Nephron (organoid): ENCODE measurements around the gene ARFGAP2.
A peak's percentile ranks its signal among the peaks of the same experiment; 100 is the strongest.

Source experiments
- H3K27ac Mint-ChIP-seq, 3 experiments: 2 replicates each; pipeline ENCODE4 v1.8.0; 2020; ENCODE audit warnings: mixed read lengths in 3 of 3, mild to moderate bottlenecking in 2 of 3, moderate library complexity in 1 of 3
- H3K27me3 Mint-ChIP-seq: 2 replicates; pipeline ENCODE4 v1.8.0; 2021; ENCODE audit warnings: low read depth, mild to moderate bottlenecking, moderate library complexity, mixed read lengths
- H3K36me3 Mint-ChIP-seq: 2 replicates; pipeline ENCODE4 v1.8.0; 2020; ENCODE audit warnings: low read depth, mixed read lengths
- H3K4me1 Mint-ChIP-seq: 2 replicates; pipeline ENCODE4 v1.8.0; 2020; ENCODE audit warnings: mixed read lengths
- H3K4me3 Mint-ChIP-seq, 3 experiments: 2 replicates each; pipeline ENCODE4 v1.8.0; 2020; ENCODE audit warnings: mild to moderate bottlenecking in 3 of 3, mixed read lengths in 3 of 3, moderate library complexity in 2 of 3
- H3K9me3 Mint-ChIP-seq: 2 replicates; pipeline ENCODE4 v1.8.0; 2020; ENCODE audit warnings: mixed read lengths
- TF ChIP-seq, protein P1 (sequence below), 3 experiments: fragments of 200-600 bp; sonication (generic); IDR thresholded peaks; one replicate each; pipeline ENCODE4 v1.5.0; 2021; ENCODE audit warnings: antibody characterized with exemption in 3 of 3; ENCODE audit not compliant: unreplicated experiment in 3 of 3

Gene ARFGAP2

DNA sequence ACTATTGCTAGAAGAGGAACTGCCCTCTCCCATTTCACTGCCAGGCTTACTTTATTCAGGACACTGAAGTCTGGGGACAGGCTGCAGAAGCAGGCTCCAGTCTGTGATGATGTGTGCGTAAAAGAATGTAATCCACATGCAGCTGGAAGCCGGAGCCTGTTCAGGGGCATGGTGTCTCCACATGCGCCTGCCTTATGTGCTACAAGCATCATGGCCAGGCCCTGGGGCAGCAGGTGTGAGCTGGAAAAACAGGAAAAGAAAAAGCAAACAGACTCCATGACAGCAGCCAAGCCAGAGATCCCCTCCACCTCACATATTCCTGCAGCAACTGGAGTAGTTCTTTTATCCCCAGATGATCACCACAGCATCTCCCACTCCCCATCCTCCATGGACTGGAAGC is 33.4 kb downstream of the ARFGAP2 start:
- Mint-ChIP-seq H3K36me3 (peaks cover 7% of the 10 kb centered on the region), H3K27me3 (no peaks in the 10 kb centered on the region), H3K9me3 (no peaks in the 10 kb centered on the region), H3K4me3 (no peak overlapping the region), H3K4me1 (peaks cover 33% of the 10 kb centered on the region), H3K27ac (peak overlapping the region; percentile 38 to 80 (median 45))
- TF ChIP-seq, protein P1, sequence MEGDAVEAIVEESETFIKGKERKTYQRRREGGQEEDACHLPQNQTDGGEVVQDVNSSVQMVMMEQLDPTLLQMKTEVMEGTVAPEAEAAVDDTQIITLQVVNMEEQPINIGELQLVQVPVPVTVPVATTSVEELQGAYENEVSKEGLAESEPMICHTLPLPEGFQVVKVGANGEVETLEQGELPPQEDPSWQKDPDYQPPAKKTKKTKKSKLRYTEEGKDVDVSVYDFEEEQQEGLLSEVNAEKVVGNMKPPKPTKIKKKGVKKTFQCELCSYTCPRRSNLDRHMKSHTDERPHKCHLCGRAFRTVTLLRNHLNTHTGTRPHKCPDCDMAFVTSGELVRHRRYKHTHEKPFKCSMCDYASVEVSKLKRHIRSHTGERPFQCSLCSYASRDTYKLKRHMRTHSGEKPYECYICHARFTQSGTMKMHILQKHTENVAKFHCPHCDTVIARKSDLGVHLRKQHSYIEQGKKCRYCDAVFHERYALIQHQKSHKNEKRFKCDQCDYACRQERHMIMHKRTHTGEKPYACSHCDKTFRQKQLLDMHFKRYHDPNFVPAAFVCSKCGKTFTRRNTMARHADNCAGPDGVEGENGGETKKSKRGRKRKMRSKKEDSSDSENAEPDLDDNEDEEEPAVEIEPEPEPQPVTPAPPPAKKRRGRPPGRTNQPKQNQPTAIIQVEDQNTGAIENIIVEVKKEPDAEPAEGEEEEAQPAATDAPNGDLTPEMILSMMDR (IDR thresholded peaks at IDR 0.05; ENCODE audit: unreplicated experiment in 3 of 3) = no peak

DNA sequence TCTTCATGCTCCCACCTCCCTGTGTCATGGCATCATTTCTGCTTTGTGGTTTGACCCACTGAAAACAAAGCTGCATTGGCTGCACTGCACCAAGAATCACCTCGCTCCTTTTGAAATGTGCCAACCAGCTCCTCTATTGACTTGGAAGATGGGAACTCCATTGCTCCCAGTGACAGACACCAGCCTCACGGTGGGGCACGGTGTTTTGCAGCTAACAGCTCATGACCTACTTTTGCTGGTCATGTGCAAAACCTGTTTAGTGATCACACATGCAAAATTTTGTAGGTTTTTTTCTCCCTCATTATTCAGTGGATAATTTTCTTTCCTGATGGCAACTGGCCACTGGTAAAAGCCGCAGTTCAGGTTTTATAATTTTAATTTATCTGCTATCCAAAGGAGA is 36.8 kb downstream of the ARFGAP2 start:
- no peak overlapping the region for H3K4me3 Mint-ChIP-seq
- H3K27ac Mint-ChIP-seq = no peak overlapping the region
- H3K9me3 Mint-ChIP-seq = no peaks in the 10 kb centered on the region
- H3K4me1 Mint-ChIP-seq = peaks cover 15% of the 10 kb centered on the region
- peaks cover 22% of the 10 kb centered on the region for H3K36me3 Mint-ChIP-seq
- no peaks in the 10 kb centered on the region for H3K27me3 Mint-ChIP-seq
- TF ChIP-seq, protein P1 (IDR thresholded peaks at IDR 0.05; ENCODE audit: unreplicated experiment in 3 of 3) = no peak

- TF ChIP-seq, protein P1 (IDR thresholded peaks at IDR 0.05; ENCODE audit: unreplicated experiment in 3 of 3) = no peak
- Mint-ChIP-seq H3K4me1 (peaks cover 3% of the 10 kb centered on the region), H3K27ac (no peak overlapping the region), H3K4me3 (no peak overlapping the region), H3K9me3 (no peaks in the 10 kb centered on the region), H3K27me3 (peaks cover 4% of the 10 kb centered on the region), H3K36me3 (peaks cover 22% of the 10 kb centered on the region)
Observed at GRCh38 chr11:47137476-47137875, 39.2 kb downstream of the ARFGAP2 start.

DNA sequence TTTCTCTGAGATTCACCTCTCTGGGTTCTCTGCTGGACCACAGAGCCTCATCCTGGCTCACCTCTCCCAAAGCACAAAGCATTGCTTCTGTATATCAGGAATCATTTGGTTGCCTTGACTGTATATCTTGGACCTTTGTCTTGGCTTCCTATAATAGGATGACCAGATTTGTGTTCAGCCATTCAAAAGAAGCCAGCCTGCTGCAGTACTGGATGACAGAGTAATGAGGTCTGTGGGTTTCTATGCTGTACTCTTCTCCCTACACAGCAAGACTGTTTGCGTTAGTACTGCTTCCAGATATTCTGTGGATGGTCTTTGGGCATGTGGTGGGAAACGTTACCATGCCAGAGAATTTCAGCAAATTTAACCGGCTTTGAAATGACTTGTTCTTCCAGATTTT is 39.8 kb downstream of the ARFGAP2 start:
- Mint-ChIP-seq H3K9me3 (no peaks in the 10 kb centered on the region), H3K27me3 (peaks cover 4% of the 10 kb centered on the region), H3K4me3 (no peak overlapping the region), H3K4me1 (no peaks in the 10 kb centered on the region), H3K36me3 (peaks cover 22% of the 10 kb centered on the region), H3K27ac (no peak overlapping the region)
- TF ChIP-seq, protein P1 (IDR thresholded peaks at IDR 0.05; ENCODE audit: unreplicated experiment in 3 of 3) = no peak

GRCh38 chr11:47136327-47136726 is 40.4 kb downstream of the ARFGAP2 start:
- H3K4me3 Mint-ChIP-seq = no peak overlapping the region
- no peak overlapping the region for H3K27ac Mint-ChIP-seq
- H3K27me3 Mint-ChIP-seq = peaks cover 4% of the 10 kb centered on the region
- H3K36me3 Mint-ChIP-seq = peaks cover 22% of the 10 kb centered on the region
- H3K9me3 Mint-ChIP-seq = no peaks in the 10 kb centered on the region
- TF ChIP-seq, protein P1 (IDR thresholded peaks at IDR 0.05; ENCODE audit: unreplicated experiment in 3 of 3) = no peak
- peaks cover under 1% of the 10 kb centered on the region for H3K4me1 Mint-ChIP-seq

DNA sequence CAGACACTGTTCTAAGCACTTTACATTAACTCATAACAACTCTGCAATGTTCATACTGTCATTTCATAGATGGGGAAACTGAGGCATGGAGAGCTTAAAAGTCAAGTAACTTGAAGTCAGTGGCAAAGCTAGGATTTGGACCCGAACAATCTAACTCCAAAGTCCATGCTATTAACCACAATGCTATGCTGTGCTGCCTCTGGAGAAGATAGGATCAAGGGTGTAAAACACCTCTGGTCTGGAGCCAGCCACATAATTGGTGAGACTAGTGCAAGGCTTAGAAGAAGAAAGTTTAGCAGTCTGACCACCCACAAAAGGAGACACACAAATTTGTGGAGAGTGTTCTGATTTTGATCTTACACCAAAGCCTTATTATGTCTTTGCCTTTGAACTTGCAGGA is 43.7 kb downstream of the ARFGAP2 start:
- peaks cover 17% of the 10 kb centered on the region for H3K36me3 Mint-ChIP-seq

More for the DNA sequence above, 43.7 kb downstream of the ARFGAP2 start:
- Mint-ChIP-seq H3K4me1 (peaks cover 11% of the 10 kb centered on the region), H3K4me3 (no peak overlapping the region), H3K9me3 (no peaks in the 10 kb centered on the region), H3K27ac (no peak overlapping the region), H3K27me3 (peaks cover 4% of the 10 kb centered on the region)
- TF ChIP-seq, protein P1 (IDR thresholded peaks at IDR 0.05; ENCODE audit: unreplicated experiment in 3 of 3) = no peak
